ENCODE results near the gene DPH2. TPM values are rescaled to one million over a fixed set of nuclear protein-coding genes. Genes with fewer than 3 reads are reported as not detected.

DPH2 gene
- polyA plus RNA-seq, 1 of the 3 experiments (the other 2 are of a cell fraction): 76.9 TPM

DNA sequence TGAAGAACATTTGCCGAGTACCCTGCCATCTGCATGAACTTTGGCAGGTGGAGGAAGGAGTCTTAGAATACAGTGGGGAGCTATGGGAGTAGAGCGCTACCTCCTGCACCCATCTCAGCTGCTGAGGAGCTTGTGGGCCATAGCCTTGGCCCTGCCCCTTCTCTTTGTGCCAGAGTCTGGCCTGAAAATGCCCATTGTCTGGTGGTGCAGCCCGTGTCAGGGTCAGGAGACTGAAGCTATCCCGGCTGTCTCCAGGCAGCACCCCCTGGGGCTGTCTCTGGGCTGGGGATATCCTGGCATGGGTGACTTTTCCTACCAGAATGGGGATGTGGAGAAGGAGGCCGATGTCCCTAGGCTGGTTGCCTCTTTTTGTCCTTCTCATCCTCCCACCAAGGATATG, 15.8 kb upstream of the DPH2 start:
- CTCF ChIA-PET: interaction anchor here (1.2 kb wide), 1 partner anchor 38 kb away, joined by 3 read pairs; the partner anchor contains the start of gene CCDC24
- no peaks in the 10 kb centered on the region for H3K9me2 ChIP-seq

DNA sequence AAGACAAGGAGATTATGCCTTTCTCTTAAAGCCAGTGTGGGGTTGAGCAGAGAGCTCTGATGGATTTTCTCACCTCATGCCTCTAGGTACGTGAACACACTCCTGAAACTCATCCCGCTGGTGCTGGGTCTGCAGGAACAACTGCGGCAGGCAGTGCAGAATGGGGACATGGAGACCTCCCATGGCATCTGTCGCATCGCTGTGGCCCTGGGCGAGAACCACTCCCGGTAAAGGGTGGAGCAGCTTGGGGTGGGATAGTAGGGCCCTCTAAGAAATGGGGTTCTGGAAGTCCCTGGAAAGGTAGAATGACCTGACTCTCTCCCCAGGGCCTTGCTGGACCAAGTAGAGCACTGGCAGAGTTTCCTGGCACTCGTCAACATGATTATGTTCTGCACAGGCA, 13.6 kb upstream of the DPH2 start:
- Histone ChIP-seq H3K4me2 (no peak overlapping the region), H3F3A (replicated peaks; ENCODE audit: insufficient read depth) (no peaks in the 10 kb centered on the region), H3K9me3 (no peaks in the 10 kb centered on the region), H3K9me2 (no peaks in the 10 kb centered on the region), H3K36me3 (replicated peaks in 1 of 2; ENCODE audit: control insufficient read depth in 1 of 2, insufficient read depth in 2 of 2, low read length in 1 of 2) (peaks cover 3 to 50% of the 10 kb centered on the region in 2 experiments), H3K4me1 (ENCODE audit: control insufficient read depth in 1 of 2, insufficient read depth in 2 of 2, low read depth in 1 of 2, low read length in 1 of 2) (peaks cover 0 to 5% of the 10 kb centered on the region in 2 experiments; a peak in 1 of 4 replicates), H3K4me3 (ENCODE audit: low read depth in 2 of 2, low read length in 1 of 2) (no peak overlapping the region), H3K9ac (no peak overlapping the region), H3K79me2 (ENCODE audit: insufficient read depth) (no peaks in the 10 kb centered on the region; the same call in 1 of the 2 replicates), H3K27ac (ENCODE audit: low read depth in 2 of 2, low read length in 1 of 2) (no peak overlapping the region), H2AFZ (ENCODE audit: low read depth) (no peak overlapping the region), H4K20me1 (ENCODE audit: insufficient read depth) (peaks cover 6% of the 10 kb centered on the region; the same call in 1 of the 2 replicates), H3K27me3 (ENCODE audit: insufficient read depth) (no peaks in the 10 kb centered on the region)
- CTCF ChIA-PET: interaction anchor here (1.3 to 2.2 kb wide), 3 partner anchors 9 to 193 kb away, joined by 4 to 8 read pairs (median 4); partner anchors contain the start of gene IPO13
- TF ChIP-seq EP300 (IDR thresholded peaks at IDR 0.05; ENCODE audit: borderline replicate concordance in 1 of 2, low read depth in 1 of 2, low read length in 1 of 2): no peak
- TF ChIP-seq GATA2 (CRISPR knock-in tag; IDR thresholded peaks at IDR 0.05): no peak
- no peak for TF ChIP-seq RCOR1 (IDR thresholded peaks at IDR 0.05; ENCODE audit: low read length)
- TF ChIP-seq RXRA (IDR thresholded peaks at IDR 0.05; ENCODE audit: borderline replicate concordance, low read depth): no peak
- TF ChIP-seq, protein P1, sequence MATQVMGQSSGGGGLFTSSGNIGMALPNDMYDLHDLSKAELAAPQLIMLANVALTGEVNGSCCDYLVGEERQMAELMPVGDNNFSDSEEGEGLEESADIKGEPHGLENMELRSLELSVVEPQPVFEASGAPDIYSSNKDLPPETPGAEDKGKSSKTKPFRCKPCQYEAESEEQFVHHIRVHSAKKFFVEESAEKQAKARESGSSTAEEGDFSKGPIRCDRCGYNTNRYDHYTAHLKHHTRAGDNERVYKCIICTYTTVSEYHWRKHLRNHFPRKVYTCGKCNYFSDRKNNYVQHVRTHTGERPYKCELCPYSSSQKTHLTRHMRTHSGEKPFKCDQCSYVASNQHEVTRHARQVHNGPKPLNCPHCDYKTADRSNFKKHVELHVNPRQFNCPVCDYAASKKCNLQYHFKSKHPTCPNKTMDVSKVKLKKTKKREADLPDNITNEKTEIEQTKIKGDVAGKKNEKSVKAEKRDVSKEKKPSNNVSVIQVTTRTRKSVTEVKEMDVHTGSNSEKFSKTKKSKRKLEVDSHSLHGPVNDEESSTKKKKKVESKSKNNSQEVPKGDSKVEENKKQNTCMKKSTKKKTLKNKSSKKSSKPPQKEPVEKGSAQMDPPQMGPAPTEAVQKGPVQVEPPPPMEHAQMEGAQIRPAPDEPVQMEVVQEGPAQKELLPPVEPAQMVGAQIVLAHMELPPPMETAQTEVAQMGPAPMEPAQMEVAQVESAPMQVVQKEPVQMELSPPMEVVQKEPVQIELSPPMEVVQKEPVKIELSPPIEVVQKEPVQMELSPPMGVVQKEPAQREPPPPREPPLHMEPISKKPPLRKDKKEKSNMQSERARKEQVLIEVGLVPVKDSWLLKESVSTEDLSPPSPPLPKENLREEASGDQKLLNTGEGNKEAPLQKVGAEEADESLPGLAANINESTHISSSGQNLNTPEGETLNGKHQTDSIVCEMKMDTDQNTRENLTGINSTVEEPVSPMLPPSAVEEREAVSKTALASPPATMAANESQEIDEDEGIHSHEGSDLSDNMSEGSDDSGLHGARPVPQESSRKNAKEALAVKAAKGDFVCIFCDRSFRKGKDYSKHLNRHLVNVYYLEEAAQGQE (IDR thresholded peaks at IDR 0.05; ENCODE audit: low read depth, low read length): no peak
- TF ChIP-seq, protein P2, sequence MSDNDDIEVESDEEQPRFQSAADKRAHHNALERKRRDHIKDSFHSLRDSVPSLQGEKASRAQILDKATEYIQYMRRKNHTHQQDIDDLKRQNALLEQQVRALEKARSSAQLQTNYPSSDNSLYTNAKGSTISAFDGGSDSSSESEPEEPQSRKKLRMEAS (IDR thresholded peaks at IDR 0.05; ENCODE audit: low read depth): no peak
- TF ChIP-seq, protein P3, sequence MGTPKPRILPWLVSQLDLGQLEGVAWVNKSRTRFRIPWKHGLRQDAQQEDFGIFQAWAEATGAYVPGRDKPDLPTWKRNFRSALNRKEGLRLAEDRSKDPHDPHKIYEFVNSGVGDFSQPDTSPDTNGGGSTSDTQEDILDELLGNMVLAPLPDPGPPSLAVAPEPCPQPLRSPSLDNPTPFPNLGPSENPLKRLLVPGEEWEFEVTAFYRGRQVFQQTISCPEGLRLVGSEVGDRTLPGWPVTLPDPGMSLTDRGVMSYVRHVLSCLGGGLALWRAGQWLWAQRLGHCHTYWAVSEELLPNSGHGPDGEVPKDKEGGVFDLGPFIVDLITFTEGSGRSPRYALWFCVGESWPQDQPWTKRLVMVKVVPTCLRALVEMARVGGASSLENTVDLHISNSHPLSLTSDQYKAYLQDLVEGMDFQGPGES (IDR thresholded peaks at IDR 0.05; ENCODE audit: low read depth, low read length): no peak
- no peak for DNase-seq
- POLR2A ChIA-PET: no interaction called here
- 97% methylated on average over 4 of the region's 8 CpGs for WGBS (ENCODE audit: low lambda C conversion rate)

More for the DNA sequence above, 15.8 kb upstream of the DPH2 start:
- H2AFZ ChIP-seq (ENCODE audit: low read depth): no peak overlapping the region
- no peaks in the 10 kb centered on the region for H3K27me3 ChIP-seq (ENCODE audit: insufficient read depth)
- H3K9ac ChIP-seq: no peak overlapping the region
- H3F3A ChIP-seq (replicated peaks; ENCODE audit: insufficient read depth): no peaks in the 10 kb centered on the region
- H3K9me3 ChIP-seq: no peaks in the 10 kb centered on the region
- DNase-seq: no peak
- H3K4me1 ChIP-seq (ENCODE audit: control insufficient read depth in 1 of 2, insufficient read depth in 2 of 2, low read depth in 1 of 2, low read length in 1 of 2): peaks cover 0 to 7% of the 10 kb centered on the region in 2 experiments; a peak in 1 of 4 replicates
- POLR2A ChIA-PET: no interaction called here
- 70% methylated on average over 2 of the region's 5 CpGs for WGBS (ENCODE audit: low lambda C conversion rate)
- H4K20me1 ChIP-seq (ENCODE audit: insufficient read depth): peaks cover 6% of the 10 kb centered on the region; the same call in 1 of the 2 replicates
- no peaks in the 10 kb centered on the region; the same call in 1 of the 2 replicates for H3K79me2 ChIP-seq (ENCODE audit: insufficient read depth)
- no peak overlapping the region for H3K27ac ChIP-seq (ENCODE audit: low read depth in 2 of 2, low read length in 1 of 2)
- no peak overlapping the region for H3K4me2 ChIP-seq
- TF ChIP-seq, protein P1 (IDR thresholded peaks at IDR 0.05; ENCODE audit: low read depth, low read length): no peak
- no peak for TF ChIP-seq TEAD4 (IDR thresholded peaks at IDR 0.05; ENCODE audit: borderline replicate concordance, insufficient read depth)
- H3K4me3 ChIP-seq (ENCODE audit: low read depth in 2 of 2, low read length in 1 of 2): no peak overlapping the region
- H3K36me3 ChIP-seq (replicated peaks in 1 of 2; ENCODE audit: control insufficient read depth in 1 of 2, insufficient read depth in 2 of 2, low read length in 1 of 2): peaks cover 0 to 44% of the 10 kb centered on the region in 2 experiments

Measured in SK-N-SH (cell line).